Thymus (tissue), 11 donors: ENCODE results near the gene DAD1. TPM values are rescaled to one million over a fixed set of nuclear protein-coding genes. Genes with fewer than 3 reads are reported as not detected.
A peak's percentile ranks its signal among the peaks of the same experiment; 100 is the strongest.
"Not testable (repeated sequence)": the region's sequence is repeated elsewhere in the genome, so short reads cannot be mapped to it uniquely, and the experiment has no call there.

Experiments
- DNase-seq, 9 donors: peaks; one replicate each; pipeline ENCODE4 v3.0.0-alpha.2; 2013; ENCODE audit warnings: low spot score in 9 of 9, low read depth in 6 of 9, missing footprints in 1 of 9
- H3K27ac ChIP-seq, 2 donors: one replicate each; pipeline ENCODE4 v1.5.1; 2013; ENCODE audit warnings: control low read depth in 1 of 2, low read depth in 1 of 2, low read length in 1 of 2, mild to moderate bottlenecking in 1 of 2, moderate library complexity in 1 of 2
- H3K27me3 ChIP-seq, 2 donors: one replicate each; pipeline ENCODE4 v1.5.1; 2013; ENCODE audit warnings: low read length in 1 of 2; ENCODE audit not compliant: control insufficient read depth in 2 of 2, insufficient read depth in 1 of 2
- H3K36me3 ChIP-seq, 2 donors: one replicate each; pipeline ENCODE4 v1.5.1; 2013; ENCODE audit warnings: low read length in 1 of 2, mild to moderate bottlenecking in 1 of 2, moderate library complexity in 1 of 2; ENCODE audit not compliant: control insufficient read depth in 2 of 2, insufficient read depth in 2 of 2
- H3K4me1 ChIP-seq, 2 donors: one replicate each; pipeline ENCODE4 v1.5.1; 2013; ENCODE audit warnings: low read length in 2 of 2; ENCODE audit not compliant: control insufficient read depth in 2 of 2, insufficient read depth in 2 of 2
- H3K4me3 ChIP-seq, 2 donors: one replicate each; pipeline ENCODE4 v1.5.1; 2013; ENCODE audit warnings: low read length in 2 of 2, control low read depth in 1 of 2, mild to moderate bottlenecking in 1 of 2
- H3K9me3 ChIP-seq, 2 donors: one replicate each; pipeline ENCODE4 v1.5.1; 2013; ENCODE audit warnings: low read length in 1 of 2, mild to moderate bottlenecking in 1 of 2; ENCODE audit not compliant: control insufficient read depth in 2 of 2, insufficient read depth in 1 of 2
- WGBS: extraction: QIAGEN DNeasy Blood & Tissue Kit; methylation state at CpG from one replicate; pipeline ENCODE4 v1.1.7; 2013; 5-methylcytosine and 5-hydroxymethylcytosine counted together
- polyA plus RNA-seq: library from polyadenylated mRNA; stranded (reverse); fragments of 200-250 nt; gene quantifications from one replicate; pipeline ENCODE4 v1.2.3, GENCODE V29; 2013
- total RNA-seq: library from RNA; stranded (reverse); fragments of 120-200 nt; gene quantifications from one replicate; pipeline ENCODE4 v1.2.4, GENCODE V29; 2013
- donor health status: healthy.

The DAD1 gene
- total and polyA plus RNA-seq, 2 donors = 220 to 237 TPM

GRCh38 chr14:22547948-22548750 lies 40.9 kb downstream of the DAD1 start:
- Histone ChIP-seq H3K4me3 (peak overlapping the region in 1 of 2 donors; percentile 14), H3K27me3 (no peaks in the 10 kb centered on the region), H3K4me1 (peaks cover 83 to 93% of the 10 kb centered on the region in 2 donors), H3K27ac (peak overlapping the region; percentile 89 to 91), H3K36me3 (peaks cover 86 to 96% of the 10 kb centered on the region in 2 donors), H3K9me3 (no peaks in the 10 kb centered on the region)
- no peak for DNase-seq
- WGBS = 84% methylated on average over 8 of the region's 8 CpGs

DNA sequence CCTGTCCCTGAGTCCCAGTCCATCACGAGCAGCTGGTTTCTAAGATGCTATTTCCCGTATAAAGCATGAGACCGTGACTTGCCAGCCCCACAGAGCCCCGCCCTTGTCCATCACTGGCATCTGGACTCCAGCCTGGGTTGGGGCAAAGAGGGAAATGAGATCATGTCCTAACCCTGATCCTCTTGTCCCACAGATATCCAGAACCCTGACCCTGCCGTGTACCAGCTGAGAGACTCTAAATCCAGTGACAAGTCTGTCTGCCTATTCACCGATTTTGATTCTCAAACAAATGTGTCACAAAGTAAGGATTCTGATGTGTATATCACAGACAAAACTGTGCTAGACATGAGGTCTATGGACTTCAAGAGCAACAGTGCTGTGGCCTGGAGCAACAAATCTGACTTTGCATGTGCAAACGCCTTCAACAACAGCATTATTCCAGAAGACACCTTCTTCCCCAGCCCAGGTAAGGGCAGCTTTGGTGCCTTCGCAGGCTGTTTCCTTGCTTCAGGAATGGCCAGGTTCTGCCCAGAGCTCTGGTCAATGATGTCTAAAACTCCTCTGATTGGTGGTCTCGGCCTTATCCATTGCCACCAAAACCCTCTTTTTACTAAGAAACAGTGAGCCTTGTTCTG lies 41.6 kb downstream of the DAD1 start:
- Histone ChIP-seq H3K9me3 (no peaks in the 10 kb centered on the region), H3K27ac (peak overlapping the region; percentile 89 to 91), H3K27me3 (no peaks in the 10 kb centered on the region), H3K4me1 (peaks cover 80 to 92% of the 10 kb centered on the region in 2 donors), H3K36me3 (peaks cover 85 to 96% of the 10 kb centered on the region in 2 donors), H3K4me3 (peak overlapping the region; percentile 1 to 22)
- 93% methylated on average over 9 of the region's 9 CpGs for WGBS
- DNase-seq = no peak

- Histone ChIP-seq H3K4me3 (peak overlapping the region; percentile 1 to 22), H3K27ac (peak overlapping the region; percentile 89 to 91), H3K27me3 (no peaks in the 10 kb centered on the region), H3K36me3 (peaks cover 82 to 96% of the 10 kb centered on the region in 2 donors), H3K4me1 (peaks cover 78 to 92% of the 10 kb centered on the region in 2 donors), H3K9me3 (no peaks in the 10 kb centered on the region)
- no peak for DNase-seq
- WGBS = 90% methylated on average over 3 of the region's 3 CpGs
Observed at GRCh38 chr14:22546722-22547071, 42.3 kb downstream of the DAD1 start.

DNA sequence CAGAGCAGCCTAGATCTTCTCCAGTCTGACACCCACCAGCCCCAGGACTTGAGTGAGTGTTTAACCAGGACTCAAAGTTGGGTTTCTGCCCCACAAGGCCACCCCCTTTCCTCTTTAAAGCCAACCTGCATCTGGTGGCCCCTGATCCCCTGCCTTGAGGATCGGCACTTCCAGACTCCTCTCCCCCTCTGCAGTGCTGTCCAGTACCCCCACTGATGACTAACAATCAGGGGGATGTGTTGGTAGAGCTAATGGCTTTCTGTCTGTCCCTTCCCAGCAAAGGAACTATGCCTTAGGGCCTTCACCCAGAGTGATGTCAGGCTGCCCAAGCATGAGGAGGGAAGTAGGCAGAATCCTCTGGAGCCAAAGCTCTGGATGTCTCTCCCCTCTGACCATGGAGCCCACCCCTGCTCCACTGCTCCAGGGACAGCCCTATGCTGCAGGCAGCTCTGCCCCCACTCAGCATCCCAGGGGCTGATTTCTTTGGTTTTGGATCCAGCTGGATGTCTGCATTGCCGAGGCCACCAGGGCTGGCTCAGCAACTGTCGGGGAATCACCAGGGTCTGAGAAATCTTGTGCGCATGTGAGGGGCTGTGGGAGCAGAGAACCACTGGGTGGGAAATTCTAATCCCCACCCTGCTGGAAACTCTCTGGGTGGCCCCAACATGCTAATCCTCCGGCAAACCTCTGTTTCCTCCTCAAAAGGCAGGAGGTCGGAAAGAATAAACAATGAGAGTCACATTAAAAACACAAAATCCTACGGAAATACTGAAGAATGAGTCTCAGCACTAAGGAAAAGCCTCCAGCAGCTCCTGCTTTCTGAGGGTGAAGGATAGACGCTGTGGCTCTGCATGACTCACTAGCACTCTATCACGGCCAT lies 42.9 kb downstream of the DAD1 start:
- Histone ChIP-seq H3K36me3 (peaks cover 78 to 96% of the 10 kb centered on the region in 2 donors), H3K9me3 (no peaks in the 10 kb centered on the region), H3K27me3 (no peaks in the 10 kb centered on the region), H3K4me1 (peaks cover 76 to 90% of the 10 kb centered on the region in 2 donors), H3K27ac (peak overlapping the region; percentile 89 to 91), H3K4me3 (peak overlapping the region; percentile 1 to 22)
- no peak for DNase-seq
- WGBS = 83% methylated on average over 9 of the region's 9 CpGs

GRCh38 chr14:22544881-22545420 lies 44.1 kb downstream of the DAD1 start:
- no peak for DNase-seq
- H3K27me3 ChIP-seq = no peaks in the 10 kb centered on the region
- H3K27ac ChIP-seq = peak overlapping the region; percentile 89 to 91
- no peaks in the 10 kb centered on the region for H3K9me3 ChIP-seq
- peak overlapping the region; percentile 1 to 22 for H3K4me3 ChIP-seq
- peaks cover 75 to 95% of the 10 kb centered on the region in 2 donors for H3K36me3 ChIP-seq
- H3K4me1 ChIP-seq = peaks cover 71 to 85% of the 10 kb centered on the region in 2 donors
- WGBS = 71% methylated on average over 8 of the region's 8 CpGs

DNA sequence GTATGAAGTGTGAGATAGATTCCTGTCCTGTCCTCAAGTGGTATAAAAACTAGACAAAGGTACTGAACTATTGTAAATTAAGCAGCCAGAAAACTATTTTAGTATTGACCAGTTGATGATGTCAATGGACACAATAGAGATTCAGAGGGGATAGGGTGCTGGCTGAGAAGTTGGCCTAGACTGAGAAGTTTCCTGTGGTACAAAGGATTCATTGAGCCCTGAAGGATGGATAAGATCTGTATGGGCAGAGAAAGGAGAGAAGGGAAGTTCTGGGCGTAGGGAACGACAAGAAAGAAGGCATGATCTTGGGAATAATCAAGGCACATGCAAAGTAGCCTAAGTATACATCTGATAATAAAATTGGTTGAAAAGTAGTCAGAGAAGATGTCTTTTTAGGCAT lies 44.6 kb downstream of the DAD1 start:
- Histone ChIP-seq H3K36me3 (peaks cover 75 to 95% of the 10 kb centered on the region in 2 donors), H3K27ac (peak overlapping the region; percentile 89 to 91), H3K9me3 (no peaks in the 10 kb centered on the region), H3K27me3 (no peaks in the 10 kb centered on the region), H3K4me1 (peaks cover 70 to 85% of the 10 kb centered on the region in 2 donors), H3K4me3 (peak overlapping the region; percentile 1 to 22)
- WGBS = 93% methylated on average over 2 of the region's 2 CpGs
- DNase-seq = no peak

DNA sequence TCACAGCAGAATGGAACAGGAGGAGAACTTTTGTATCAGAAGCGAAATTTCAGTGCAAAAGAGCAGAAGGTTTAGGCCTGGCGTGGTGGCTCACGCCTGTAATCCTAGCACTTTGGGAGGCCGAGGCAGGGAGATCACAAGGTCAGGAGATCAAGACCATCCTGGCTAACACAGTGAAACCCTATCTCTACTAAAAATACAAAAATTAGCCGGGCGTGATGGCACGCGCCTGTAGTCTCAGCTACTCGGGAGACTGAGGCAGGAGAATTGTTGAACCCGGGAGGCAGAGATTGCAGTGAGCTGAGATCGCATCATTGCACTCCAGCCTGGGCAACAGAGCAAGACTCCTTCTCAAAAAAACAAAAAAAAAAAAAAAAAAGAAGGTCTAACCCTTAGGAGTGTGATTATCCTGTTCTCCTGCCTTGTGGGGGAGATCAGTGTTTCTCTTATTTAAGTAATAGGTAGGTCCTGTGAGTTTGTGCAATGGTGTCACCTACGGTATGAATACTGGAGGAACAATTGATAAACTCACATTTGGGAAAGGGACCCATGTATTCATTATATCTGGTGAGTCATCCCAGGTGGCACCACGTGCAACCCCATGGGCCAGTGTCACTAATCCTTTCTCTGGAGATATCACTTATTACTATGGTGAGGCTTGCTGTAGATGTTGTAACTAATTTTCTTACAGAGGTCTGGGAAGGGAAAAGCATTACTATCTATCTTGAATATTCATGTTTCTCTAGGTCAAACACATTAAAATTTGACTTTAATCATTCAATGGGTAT lies 45.3 kb downstream of the DAD1 start:
- Histone ChIP-seq H3K4me1 (peaks cover 69 to 85% of the 10 kb centered on the region in 2 donors), H3K4me3 (peak overlapping the region; percentile 1 to 22), H3K27ac (peak overlapping the region; percentile 78 to 89), H3K36me3 (peaks cover 75 to 95% of the 10 kb centered on the region in 2 donors)
- not testable (repeated sequence) for DNase-seq, H3K9me3 ChIP-seq, H3K27me3 ChIP-seq
- 94% methylated on average over 13 of the region's 13 CpGs for WGBS

DNA sequence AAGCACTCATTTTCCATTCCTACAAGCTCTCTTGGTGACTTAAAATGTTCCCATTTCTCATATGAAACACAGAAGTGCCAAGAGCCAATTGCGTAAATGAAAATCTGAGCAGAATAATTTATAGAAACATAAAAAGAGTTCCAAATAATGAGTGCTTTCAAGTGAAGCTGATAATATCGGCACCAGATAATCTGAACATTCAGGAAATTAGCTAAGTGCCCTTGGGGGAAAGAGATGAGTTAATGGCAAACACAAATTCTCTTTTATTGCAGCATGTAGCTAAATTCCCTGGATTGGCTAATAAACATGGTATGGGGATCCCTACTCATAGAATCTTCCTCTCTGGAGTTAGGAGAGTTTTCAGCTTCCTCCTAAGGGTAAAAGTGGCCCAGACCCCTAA lies 46.7 kb downstream of the DAD1 start:
- no peaks in the 10 kb centered on the region for H3K27me3 ChIP-seq
- DNase-seq = no peak
- 94% methylated on average over 2 of the region's 2 CpGs for WGBS
- peak overlapping the region; percentile 77 to 89 for H3K27ac ChIP-seq
- H3K4me1 ChIP-seq = peaks cover 70 to 87% of the 10 kb centered on the region in 2 donors
- H3K9me3 ChIP-seq = no peaks in the 10 kb centered on the region
- peaks cover 77 to 97% of the 10 kb centered on the region in 2 donors for H3K36me3 ChIP-seq
- peak overlapping the region; percentile 1 to 11 for H3K4me3 ChIP-seq
